ENCODE results near the gene PI16.

DNA sequence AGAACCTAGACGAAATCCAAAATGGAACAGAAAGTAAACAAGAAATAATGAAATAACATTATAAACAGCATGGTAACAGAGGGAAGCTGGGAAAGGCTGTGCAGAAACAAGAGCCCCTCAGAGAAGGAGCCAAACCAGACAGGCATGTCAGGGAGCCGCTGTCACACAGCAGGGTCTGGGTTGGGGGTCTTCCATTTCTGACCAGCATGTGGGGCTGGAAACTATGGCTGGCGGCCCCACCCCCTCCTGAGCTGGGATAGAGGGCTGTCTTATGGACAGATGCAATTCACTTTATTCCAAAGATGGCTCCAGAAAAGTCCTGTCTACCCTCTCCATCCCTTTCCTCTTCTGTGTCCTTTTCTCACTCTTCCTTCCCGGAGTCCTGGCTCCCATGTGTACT, 41.5 kb upstream of the PI16 start:
- TF ChIP-seq, protein P1, sequence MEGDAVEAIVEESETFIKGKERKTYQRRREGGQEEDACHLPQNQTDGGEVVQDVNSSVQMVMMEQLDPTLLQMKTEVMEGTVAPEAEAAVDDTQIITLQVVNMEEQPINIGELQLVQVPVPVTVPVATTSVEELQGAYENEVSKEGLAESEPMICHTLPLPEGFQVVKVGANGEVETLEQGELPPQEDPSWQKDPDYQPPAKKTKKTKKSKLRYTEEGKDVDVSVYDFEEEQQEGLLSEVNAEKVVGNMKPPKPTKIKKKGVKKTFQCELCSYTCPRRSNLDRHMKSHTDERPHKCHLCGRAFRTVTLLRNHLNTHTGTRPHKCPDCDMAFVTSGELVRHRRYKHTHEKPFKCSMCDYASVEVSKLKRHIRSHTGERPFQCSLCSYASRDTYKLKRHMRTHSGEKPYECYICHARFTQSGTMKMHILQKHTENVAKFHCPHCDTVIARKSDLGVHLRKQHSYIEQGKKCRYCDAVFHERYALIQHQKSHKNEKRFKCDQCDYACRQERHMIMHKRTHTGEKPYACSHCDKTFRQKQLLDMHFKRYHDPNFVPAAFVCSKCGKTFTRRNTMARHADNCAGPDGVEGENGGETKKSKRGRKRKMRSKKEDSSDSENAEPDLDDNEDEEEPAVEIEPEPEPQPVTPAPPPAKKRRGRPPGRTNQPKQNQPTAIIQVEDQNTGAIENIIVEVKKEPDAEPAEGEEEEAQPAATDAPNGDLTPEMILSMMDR (IDR thresholded peaks at IDR 0.05), result no peak
- TF ChIP-seq POLR2A (IDR thresholded peaks at IDR 0.05) (no peak), EP300 (IDR thresholded peaks at IDR 0.05) (no peak)

Data from ovary (tissue), 3 donors.